Activated T-cell treated with anti-CD3 and anti-CD28 coated beads, Interleukin-2, amount 50 U/mL, for 24 hours (primary cell): ENCODE results near the gene ATP5F1E.

Experiments used
- DNase-seq: peaks from one replicate; pipeline ENCODE4 v3.0.0-alpha.2; 2020
- H3K27ac Mint-ChIP-seq: 2 replicates; pipeline ENCODE4 v1.8.0; 2020; ENCODE audit warnings: mild to moderate bottlenecking, mixed read lengths
- H3K27me3 Mint-ChIP-seq: 2 replicates; pipeline ENCODE4 v1.8.0; 2020; ENCODE audit warnings: mixed read lengths
- H3K36me3 Mint-ChIP-seq: 2 replicates; pipeline ENCODE4 v1.8.0; 2020; ENCODE audit warnings: low read depth, mixed read lengths
- H3K4me1 Mint-ChIP-seq: 2 replicates; pipeline ENCODE4 v1.8.0; 2020; ENCODE audit warnings: low read depth, mixed read lengths
- H3K4me3 Mint-ChIP-seq: 2 replicates; pipeline ENCODE4 v1.8.0; 2020; ENCODE audit warnings: mild to moderate bottlenecking, moderate library complexity, mixed read lengths
- H3K9me3 Mint-ChIP-seq: 2 replicates; pipeline ENCODE4 v1.8.0; 2020; ENCODE audit warnings: mixed read lengths

ATP5F1E gene

DNA sequence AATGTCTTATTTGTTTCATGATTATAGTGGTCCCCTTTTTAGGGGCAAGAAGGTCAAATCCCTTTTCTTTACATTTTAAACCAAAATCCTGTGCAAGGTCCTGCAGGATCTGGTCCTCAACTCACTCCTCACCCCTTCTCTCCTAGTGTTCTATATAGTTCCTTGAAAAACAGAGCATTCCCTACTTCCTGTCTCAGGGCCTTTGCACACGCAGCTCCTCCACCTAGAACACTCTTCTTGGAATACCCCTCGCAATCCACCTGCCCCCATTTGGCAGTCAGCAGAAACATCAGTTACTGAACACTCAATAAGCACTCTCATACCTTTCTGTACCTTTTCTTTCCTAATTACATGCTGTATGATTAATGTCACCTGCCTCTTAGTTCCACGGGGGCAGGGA is 3.2 kb upstream of the ATP5F1E start:
- Mint-ChIP-seq H3K4me3 (no peak overlapping the region), H3K27me3 (no peaks in the 10 kb centered on the region), H3K27ac (peak overlapping the region; percentile 34), H3K9me3 (no peaks in the 10 kb centered on the region), H3K4me1 (peaks cover 73% of the 10 kb centered on the region), H3K36me3 (peaks cover 92% of the 10 kb centered on the region)
- no peak for DNase-seq

DNA sequence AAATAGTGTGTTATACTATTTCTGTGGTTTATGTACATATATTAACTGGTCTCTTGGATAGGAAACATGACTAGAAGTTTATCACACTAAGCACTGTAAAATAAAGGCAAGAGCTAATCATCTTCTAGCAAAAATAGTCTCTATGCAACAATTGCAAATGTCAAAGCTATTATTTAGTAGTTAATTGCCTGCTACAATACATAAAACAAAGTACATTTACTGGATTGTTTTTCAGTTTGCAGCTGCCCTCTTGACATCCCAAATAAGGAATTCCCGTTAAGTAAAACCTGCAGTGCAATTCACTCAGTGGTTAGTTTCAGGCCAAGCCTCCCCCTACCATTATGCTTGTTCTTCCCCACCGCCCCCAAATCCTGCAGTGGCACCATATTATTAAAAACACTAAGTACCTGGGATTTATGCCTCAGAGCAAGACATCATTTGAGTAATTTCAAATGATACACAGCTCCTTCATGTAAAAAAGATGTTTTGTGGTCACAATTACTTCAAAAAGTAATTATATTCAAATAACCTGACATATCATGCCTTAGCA is 1.6 kb upstream of the ATP5F1E start:
- H3K4me1 Mint-ChIP-seq, result peaks cover 73% of the 10 kb centered on the region
- peaks cover 92% of the 10 kb centered on the region for H3K36me3 Mint-ChIP-seq
- H3K27me3 Mint-ChIP-seq, result no peaks in the 10 kb centered on the region
- no peak for DNase-seq
- H3K27ac Mint-ChIP-seq, result peak overlapping the region; percentile 82
- no peaks in the 10 kb centered on the region for H3K9me3 Mint-ChIP-seq
- peak overlapping the region; percentile 3 for H3K4me3 Mint-ChIP-seq

DNA sequence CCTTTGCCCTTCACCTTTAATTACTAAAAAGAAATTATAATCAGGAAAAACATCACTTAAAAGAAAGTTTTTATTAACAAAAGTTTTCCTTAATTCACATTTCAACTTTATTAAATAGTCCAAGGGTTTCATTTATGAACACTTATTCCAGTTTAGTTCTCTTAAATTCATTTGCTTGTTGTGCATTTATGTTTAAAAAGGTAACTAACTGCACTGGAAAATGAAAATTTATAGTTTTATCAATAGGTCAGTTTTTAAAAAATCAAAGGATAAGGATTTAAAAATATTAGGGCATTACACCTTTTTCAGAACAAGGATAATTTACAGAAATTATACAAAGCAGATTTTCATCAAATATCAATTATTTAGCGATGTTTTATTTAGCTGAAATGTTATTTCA is 958 bp upstream of the ATP5F1E start:
- H3K27me3 Mint-ChIP-seq, result no peaks in the 10 kb centered on the region

DNA sequence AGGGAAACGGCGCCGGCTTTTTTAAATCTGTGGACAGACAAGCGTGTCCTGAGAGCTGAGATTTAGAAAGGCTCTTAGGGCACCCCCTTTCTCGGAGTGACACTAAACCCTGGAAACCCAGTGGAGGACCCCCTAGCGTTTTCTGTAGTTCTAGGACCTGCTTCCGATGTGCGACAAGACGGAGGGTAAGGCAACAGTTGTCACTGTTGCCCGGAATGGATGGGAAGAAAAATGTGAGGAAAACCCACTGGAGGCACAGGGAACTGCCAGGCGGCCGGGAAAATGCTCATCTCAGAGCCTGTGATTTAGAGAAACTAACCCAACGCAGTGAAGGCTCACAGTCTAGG is 551 bp upstream of the ATP5F1E start:
- H3K9me3 Mint-ChIP-seq, result no peaks in the 10 kb centered on the region
- H3K4me3 Mint-ChIP-seq, result peak overlapping the region; percentile 78
- DNase-seq, result no peak
- peak overlapping the region; percentile 94 for H3K27ac Mint-ChIP-seq
- H3K27me3 Mint-ChIP-seq, result no peaks in the 10 kb centered on the region
- H3K4me1 Mint-ChIP-seq, result peaks cover 75% of the 10 kb centered on the region
- H3K36me3 Mint-ChIP-seq, result peaks cover 92% of the 10 kb centered on the region

More for the DNA sequence above, 958 bp upstream of the ATP5F1E start:
- H3K27ac Mint-ChIP-seq, result peak overlapping the region; percentile 94
- H3K36me3 Mint-ChIP-seq, result peaks cover 92% of the 10 kb centered on the region
- H3K4me1 Mint-ChIP-seq, result peaks cover 75% of the 10 kb centered on the region
- H3K9me3 Mint-ChIP-seq, result no peaks in the 10 kb centered on the region
- H3K4me3 Mint-ChIP-seq, result peak overlapping the region; percentile 78
- no peak for DNase-seq

DNA sequence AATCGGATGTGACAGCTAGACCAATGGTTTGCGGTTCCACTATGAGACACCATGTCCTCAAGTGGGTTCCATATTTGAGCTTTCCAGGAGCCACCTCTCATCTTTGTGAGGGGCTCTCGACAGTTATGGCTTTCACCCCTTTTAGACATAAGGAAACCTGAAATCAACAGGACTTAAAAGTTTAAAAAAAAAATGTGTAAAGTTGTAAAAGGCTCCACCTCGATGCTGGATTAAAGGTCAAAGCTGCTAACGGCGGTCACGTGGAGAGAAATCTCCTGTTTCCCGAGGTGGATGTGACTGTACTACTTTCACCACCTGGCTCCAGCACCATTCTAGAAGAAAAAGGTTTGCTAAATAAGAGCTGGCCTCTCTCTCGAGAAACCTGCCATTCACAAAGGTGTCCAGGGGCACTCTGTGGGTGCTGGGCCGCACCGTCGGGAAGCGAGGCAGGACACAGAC is 542 bp downstream of the ATP5F1E start:
- Mint-ChIP-seq H3K27ac (peak overlapping the region; percentile 98), H3K4me1 (peaks cover 75% of the 10 kb centered on the region), H3K27me3 (no peaks in the 10 kb centered on the region), H3K36me3 (peaks cover 92% of the 10 kb centered on the region), H3K9me3 (no peaks in the 10 kb centered on the region), H3K4me3 (peak overlapping the region; percentile 95)
- DNase-seq, result no peak

DNA sequence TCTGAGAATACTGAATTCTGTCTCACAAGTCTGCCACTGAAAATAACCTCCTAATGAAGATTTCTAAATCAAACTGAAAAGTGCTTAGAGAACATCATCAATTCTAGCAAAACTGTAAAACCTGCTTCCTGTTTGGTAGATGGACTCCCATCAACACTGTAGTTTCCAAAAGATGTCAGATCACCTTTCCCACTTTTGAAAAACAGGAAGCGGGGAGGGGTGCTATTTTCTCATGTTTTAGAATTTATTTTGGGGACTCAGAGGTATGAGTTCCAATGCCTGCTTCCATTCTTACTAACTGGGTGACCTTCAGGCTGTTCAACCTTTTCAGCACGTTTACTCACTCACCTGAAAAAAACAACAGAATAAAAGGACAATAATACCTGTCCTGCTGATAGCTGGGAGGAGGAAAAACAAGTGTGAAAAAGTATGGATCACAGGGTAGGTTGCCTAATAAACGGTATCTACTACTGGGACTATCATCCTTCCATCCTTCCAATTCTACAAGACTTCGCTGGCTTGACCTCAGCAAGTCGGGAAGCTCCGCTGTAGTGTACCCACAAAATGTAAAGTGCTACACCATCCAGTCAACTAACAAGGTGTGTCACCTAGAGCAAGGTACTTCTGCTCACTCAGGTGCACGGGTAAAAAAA is 1.1 kb downstream of the ATP5F1E start:
- peaks cover 76% of the 10 kb centered on the region for H3K4me1 Mint-ChIP-seq
- no peak for DNase-seq
- peak overlapping the region; percentile 95 for H3K4me3 Mint-ChIP-seq
- no peaks in the 10 kb centered on the region for H3K9me3 Mint-ChIP-seq
- H3K27me3 Mint-ChIP-seq, result no peaks in the 10 kb centered on the region
- peaks cover 92% of the 10 kb centered on the region for H3K36me3 Mint-ChIP-seq
- peak overlapping the region; percentile 98 for H3K27ac Mint-ChIP-seq

DNA sequence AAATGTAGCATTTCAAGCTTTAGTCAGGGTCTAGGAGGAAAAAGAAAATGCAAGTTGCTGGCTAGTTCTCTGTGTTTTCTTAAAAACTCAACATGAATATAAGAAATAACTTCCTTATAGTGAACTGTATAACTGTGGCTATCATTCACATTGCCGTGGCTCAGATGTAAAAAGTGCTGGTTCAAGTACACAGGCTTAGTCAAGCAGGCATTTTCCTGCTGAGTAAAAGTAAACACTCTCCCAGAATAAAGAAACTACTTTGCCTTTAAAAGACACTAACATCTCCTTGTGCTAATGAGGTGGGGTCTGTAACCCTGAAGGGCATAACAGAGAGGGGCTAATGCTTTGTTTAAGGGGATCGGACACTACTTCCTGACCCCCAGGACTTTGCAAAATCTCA is 3.3 kb downstream of the ATP5F1E start:
- peak overlapping the region; percentile 82 for H3K27ac Mint-ChIP-seq
- H3K36me3 Mint-ChIP-seq, result peaks cover 93% of the 10 kb centered on the region
- no peak for DNase-seq
- peaks cover 70% of the 10 kb centered on the region for H3K4me1 Mint-ChIP-seq
- no peaks in the 10 kb centered on the region for H3K27me3 Mint-ChIP-seq
- H3K4me3 Mint-ChIP-seq, result peak overlapping the region; percentile 95
- H3K9me3 Mint-ChIP-seq, result no peaks in the 10 kb centered on the region

DNA sequence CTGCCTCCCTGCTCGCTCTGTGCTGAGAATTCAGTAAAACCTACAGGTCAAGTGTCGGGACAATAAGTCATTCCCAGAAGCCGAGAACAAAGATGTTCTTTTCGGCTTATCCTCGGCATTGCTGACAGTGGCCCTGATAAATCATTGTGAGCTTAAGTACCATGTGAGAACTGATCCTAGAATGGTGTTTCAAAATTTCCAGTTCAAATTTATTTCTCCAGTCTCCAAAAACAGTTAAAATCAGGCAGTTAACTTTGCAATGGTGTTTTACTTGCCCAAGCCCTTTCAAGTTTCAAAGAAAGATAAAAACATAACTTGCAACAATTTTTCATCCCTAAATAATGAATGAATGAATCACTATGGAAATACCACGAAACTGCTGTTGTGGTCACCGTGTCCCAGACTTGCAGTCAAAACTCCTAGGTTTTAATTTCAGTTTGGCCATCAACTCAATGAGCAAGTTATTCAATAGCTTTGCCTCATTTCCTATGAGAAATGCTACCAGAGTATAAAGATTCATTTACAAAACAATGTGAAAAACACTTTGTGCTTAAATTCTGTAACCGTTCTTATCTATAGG is 4.3 kb downstream of the ATP5F1E start:
- Mint-ChIP-seq H3K27ac (peak overlapping the region; percentile 24), H3K4me1 (peaks cover 63% of the 10 kb centered on the region), H3K36me3 (peaks cover 97% of the 10 kb centered on the region), H3K27me3 (no peaks in the 10 kb centered on the region), H3K9me3 (no peaks in the 10 kb centered on the region), H3K4me3 (peak overlapping the region; percentile 95)
- DNase-seq, result no peak

DNA sequence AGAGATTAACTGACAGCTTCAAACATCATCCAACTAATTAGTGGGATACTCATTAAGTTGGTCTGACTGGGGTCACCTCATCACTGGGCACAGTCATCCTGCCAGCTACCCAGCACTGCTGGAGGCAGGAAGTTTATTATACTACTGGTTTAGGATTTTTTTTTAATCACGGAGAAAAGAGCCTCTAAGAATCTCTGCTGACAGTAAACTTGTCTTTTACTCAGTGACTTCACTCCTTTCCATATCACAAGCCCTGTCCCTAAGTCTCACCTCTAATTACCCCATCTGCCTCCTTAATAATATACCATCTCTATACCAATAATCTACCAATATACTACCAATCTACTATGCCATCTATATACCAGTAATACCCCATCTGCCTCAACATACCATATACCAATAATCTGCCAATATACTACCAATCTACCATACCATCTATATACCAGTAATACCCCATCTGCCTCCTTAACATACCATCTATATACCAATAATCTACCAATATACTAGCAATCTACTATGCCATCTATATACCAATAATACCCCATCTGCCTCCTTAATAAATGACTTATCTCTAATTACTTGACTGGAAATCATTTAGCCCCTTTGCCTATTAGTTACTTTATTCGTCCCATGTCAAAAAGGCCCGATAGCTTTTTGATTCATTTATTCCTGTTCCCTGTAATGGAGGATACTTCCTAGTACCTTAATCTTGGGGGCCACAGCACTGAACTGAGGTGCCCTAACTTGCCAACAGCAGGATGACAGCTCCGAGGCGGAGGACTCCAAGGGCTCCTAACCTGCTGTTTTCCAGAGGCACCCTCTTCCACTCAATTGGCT is 5.0 kb downstream of the ATP5F1E start:
- H3K27ac Mint-ChIP-seq, result peak overlapping the region; percentile 24
- no peaks in the 10 kb centered on the region for H3K9me3 Mint-ChIP-seq
- no peak for DNase-seq
- peaks cover 100% of the 10 kb centered on the region for H3K36me3 Mint-ChIP-seq
- peak overlapping the region; percentile 95 for H3K4me3 Mint-ChIP-seq
- H3K27me3 Mint-ChIP-seq, result no peaks in the 10 kb centered on the region
- peaks cover 66% of the 10 kb centered on the region for H3K4me1 Mint-ChIP-seq

DNA sequence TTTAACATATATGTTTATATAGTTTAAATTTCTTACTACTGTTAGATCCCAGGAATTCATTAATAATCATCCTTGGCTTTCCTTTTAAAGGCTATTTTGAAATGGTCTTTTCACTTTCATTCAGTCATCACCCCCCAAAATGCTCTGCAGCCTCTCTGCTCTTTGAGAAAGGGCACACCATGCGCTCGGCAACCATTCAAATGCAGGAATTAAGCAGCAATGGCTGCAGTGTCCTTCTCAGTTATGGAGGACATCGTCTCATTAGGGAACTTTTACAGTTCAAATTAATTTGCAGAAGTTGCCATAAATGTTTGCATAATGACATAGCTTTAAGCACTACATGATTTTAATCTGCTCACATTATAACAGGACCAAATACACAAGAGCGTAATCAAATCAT is 6.6 kb downstream of the ATP5F1E start:
- peak overlapping the region; percentile 24 for H3K27ac Mint-ChIP-seq
- no peak overlapping the region for H3K4me3 Mint-ChIP-seq
- peaks cover 95% of the 10 kb centered on the region for H3K36me3 Mint-ChIP-seq

DNA sequence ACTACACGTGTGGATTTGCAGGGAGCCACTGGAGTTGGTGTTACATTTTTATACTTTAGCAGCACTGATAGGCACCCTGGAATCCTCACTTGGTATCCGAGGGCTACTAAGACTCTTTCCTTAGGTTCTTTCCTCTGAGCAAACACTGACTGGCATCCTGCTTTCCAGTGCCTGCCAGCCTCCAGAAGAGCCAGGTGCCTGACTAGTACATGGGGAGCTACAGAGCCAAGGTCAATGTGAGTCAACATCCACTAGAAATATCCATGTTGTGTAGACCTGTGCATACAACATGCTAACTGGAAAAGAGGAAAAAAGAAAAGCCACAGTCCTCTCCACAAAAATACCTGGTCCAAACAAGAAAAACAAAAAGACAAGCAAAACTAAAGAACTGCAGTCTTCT is 7.0 kb downstream of the ATP5F1E start:
- Mint-ChIP-seq H3K27me3 (no peaks in the 10 kb centered on the region), H3K4me1 (peaks cover 63% of the 10 kb centered on the region), H3K36me3 (peaks cover 90% of the 10 kb centered on the region), H3K4me3 (no peak overlapping the region), H3K27ac (peak overlapping the region; percentile 47), H3K9me3 (no peaks in the 10 kb centered on the region)
- no peak for DNase-seq

More for the DNA sequence above, 6.6 kb downstream of the ATP5F1E start:
- no peak for DNase-seq
- Mint-ChIP-seq H3K4me1 (peaks cover 68% of the 10 kb centered on the region), H3K9me3 (no peaks in the 10 kb centered on the region), H3K27me3 (no peaks in the 10 kb centered on the region)

DNA sequence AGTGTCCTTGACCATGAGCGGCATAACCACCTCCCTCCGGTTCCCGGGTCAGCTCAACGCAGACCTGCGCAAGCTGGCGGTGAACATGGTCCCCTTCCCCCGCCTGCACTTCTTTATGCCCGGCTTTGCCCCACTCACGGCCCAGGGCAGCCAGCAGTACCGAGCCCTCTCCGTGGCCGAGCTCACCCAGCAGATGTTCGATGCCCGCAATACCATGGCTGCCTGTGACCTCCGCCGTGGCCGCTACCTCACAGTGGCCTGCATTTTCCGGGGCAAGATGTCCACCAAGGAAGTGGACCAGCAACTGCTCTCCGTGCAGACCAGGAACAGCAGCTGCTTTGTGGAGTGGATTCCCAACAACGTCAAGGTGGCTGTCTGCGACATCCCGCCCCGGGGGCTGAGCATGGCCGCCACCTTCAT is 8.0 kb downstream of the ATP5F1E start:
- Mint-ChIP-seq H3K4me3 (no peak overlapping the region), H3K27me3 (no peaks in the 10 kb centered on the region), H3K36me3 (peaks cover 81% of the 10 kb centered on the region), H3K27ac (peak overlapping the region; percentile 18), H3K4me1 (peaks cover 54% of the 10 kb centered on the region), H3K9me3 (no peaks in the 10 kb centered on the region)
- DNase-seq, result no peak

DNA sequence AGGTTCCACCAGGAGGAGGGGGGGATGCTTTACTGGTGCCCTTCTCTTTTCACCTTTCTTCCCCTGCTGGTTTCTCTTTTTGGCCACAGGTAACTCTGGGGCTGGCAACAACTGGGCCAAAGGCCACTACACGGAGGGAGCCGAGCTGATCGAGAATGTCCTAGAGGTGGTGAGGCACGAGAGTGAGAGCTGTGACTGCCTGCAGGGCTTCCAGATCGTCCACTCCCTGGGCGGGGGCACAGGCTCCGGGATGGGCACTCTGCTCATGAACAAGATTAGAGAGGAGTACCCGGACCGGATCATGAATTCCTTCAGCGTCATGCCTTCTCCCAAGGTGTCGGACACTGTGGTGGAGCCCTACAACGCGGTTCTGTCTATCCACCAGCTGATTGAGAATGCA is 8.5 kb downstream of the ATP5F1E start:
- Mint-ChIP-seq H3K4me3 (no peak overlapping the region), H3K27ac (peak overlapping the region; percentile 44), H3K9me3 (no peaks in the 10 kb centered on the region), H3K27me3 (no peaks in the 10 kb centered on the region), H3K4me1 (peaks cover 49% of the 10 kb centered on the region), H3K36me3 (peaks cover 76% of the 10 kb centered on the region)
- DNase-seq, result no peak

DNA sequence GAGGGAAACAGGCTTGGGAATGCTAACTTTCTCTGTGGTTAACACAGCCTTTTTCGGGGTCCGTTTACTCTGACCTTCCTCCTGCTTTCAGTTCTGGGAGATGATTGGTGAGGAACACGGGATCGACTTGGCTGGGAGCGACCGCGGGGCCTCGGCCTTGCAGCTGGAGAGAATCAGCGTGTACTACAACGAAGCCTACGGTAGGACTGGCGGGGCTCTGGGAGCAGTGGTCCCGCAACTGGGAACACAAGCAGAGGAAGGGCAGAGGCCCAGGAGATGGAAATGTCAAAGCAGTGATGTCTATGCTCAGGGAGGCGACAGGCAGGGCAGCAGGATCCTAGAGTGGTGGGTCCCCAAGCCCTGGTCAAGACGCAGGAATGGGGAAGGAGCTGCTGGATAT is 9.4 kb downstream of the ATP5F1E start:
- Mint-ChIP-seq H3K27ac (no peak overlapping the region), H3K4me3 (no peak overlapping the region), H3K27me3 (no peaks in the 10 kb centered on the region), H3K36me3 (peaks cover 68% of the 10 kb centered on the region), H3K4me1 (peaks cover 41% of the 10 kb centered on the region), H3K9me3 (no peaks in the 10 kb centered on the region)
- no peak for DNase-seq
